Medulla oblongata (tissue), 1 donor: ENCODE results near the gene PCDHAC1.
A peak's percentile ranks its signal among the peaks of the same experiment; 100 is the strongest.
"Not testable (repeated sequence)": the region's sequence is repeated elsewhere in the genome, so short reads cannot be mapped to it uniquely, and the experiment has no call there.

Source experiments
- DNase-seq: peaks from one replicate; pipeline ENCODE4 v3.0.0-alpha.2; 2015; ENCODE audit errors: extremely low spot score

Gene PCDHAC1

GRCh38 chr5:140925806-140926442, at the start of gene PCDHAC1:
Gene PCDHAC1 (plus strand): TSS chr5:140926299. CDS start chr5:140926893, 594 bp downstream.
- no peak for DNase-seq

DNA sequence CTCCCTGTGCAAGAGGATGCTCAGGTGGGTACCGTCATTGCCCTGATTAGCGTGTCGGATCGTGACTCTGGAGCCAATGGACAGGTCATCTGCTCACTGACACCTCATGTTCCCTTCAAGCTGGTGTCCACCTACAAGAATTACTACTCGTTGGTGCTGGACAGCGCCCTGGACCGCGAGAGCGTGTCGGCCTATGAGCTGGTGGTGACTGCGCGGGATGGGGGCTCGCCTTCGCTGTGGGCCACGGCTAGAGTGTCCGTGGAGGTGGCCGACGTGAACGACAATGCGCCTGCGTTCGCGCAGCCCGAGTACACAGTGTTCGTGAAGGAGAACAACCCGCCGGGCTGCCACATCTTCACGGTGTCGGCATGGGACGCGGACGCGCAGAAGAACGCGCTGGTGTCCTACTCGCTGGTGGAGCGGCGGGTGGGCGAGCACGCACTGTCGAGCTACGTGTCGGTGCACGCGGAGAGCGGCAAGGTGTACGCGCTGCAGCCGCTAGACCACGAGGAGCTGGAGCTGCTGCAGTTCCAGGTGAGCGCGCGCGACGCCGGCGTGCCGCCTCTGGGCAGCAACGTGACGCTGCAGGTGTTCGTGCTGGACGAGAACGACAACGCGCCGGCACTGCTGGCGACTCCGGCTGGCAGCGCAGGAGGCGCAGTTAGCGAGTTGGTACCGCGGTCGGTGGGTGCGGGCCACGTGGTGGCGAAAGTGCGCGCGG, 49.4 kb upstream of the PCDHAC1 start:
- DNase-seq, result not testable (repeated sequence)

DNA sequence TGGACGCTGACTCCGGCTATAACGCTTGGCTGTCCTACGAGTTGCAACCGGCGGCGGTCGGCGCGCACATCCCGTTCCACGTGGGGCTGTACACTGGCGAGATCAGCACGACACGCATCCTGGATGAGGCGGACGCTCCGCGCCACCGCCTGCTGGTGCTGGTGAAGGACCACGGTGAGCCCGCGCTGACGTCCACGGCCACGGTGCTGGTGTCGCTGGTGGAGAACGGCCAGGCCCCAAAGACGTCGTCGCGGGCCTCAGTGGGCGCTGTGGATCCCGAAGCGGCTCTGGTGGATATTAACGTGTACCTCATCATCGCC, 48.9 kb upstream of the PCDHAC1 start:
- no peak for DNase-seq

GRCh38 chr5:140881889-140882590, 44.1 kb upstream of the PCDHAC1 start, which contains the start of gene PCDHA13:
Gene PCDHA13 (plus strand): TSS chr5:140882124. CDS start chr5:140882269, 145 bp downstream.
- DNase-seq, result peak; percentile 36

- DNase-seq, result peak; percentile 54
Measured at GRCh38 chr5:140882591-140882899, 43.6 kb upstream of the PCDHAC1 start.

DNA sequence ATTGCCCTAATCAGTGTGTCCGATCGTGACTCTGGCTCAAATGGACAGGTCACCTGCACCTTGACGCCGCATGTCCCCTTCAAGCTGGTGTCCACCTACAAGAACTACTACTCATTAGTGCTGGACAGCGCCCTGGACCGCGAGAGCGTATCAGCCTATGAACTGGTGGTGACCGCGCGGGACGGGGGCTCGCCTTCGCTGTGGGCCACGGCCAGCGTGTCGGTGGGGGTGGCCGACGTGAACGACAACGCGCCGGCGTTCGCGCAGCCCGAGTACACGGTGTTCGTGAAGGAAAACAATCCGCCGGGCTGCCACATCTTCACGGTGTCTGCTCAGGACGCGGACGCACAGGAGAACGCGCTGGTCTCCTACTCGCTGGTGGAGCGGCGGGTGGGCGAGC, 42.7 kb upstream of the PCDHAC1 start:
- DNase-seq, result no peak

DNA sequence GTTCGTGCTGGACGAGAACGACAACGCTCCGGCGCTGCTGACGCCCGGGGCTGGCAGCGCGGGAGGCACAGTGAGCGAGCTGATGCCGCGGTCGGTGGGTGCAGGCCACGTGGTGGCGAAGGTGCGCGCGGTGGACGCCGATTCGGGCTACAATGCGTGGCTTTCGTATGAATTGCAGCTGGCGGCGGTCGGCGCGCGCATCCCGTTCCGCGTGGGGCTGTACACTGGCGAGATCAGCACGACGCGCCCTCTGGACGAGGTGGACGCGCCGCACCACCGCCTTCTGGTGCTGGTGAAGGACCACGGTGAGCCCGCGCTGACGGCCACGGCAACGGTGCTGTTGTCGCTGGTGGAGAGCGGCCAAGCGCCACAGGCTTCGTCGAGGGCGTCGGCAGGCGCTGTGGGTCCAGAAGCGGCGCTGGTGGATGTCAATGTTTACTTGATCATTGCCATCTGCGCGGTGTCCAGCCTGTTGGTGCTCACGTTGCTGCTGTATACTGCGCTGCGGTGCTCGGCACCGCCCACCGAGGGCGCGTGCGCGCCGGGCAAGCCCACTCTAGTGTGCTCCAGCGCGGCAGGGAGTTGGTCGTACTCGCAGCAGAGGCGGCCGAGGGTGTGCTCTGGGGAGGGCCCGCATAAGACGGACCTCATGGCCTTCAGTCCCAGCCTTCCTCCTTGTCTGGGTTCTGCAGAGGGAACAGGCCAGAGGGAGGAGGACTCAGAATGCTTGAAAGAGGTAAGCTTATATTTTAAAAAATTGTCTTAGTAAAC, 42.0 kb upstream of the PCDHAC1 start:
- no peak for DNase-seq

DNA sequence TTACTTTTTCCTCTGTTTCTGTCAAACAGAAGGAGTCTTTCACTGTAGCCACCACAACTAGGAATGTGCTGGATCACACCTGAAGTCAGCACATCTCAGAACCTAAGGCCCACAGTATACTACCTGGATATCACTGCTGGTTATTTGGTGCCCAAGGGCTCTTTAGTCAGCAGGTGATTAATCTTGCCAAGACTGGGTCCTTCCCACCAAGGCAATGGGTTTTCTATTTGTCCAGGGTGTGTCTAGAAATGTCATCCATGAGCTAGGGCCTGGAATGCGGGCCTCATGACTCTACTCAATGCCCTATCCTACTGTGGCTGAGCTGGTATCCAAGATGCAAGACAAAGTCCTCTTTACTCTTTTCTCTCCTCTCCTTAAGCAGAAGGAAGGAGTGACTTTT, 9.8 kb upstream of the PCDHAC1 start:
- DNase-seq, result no peak

DNA sequence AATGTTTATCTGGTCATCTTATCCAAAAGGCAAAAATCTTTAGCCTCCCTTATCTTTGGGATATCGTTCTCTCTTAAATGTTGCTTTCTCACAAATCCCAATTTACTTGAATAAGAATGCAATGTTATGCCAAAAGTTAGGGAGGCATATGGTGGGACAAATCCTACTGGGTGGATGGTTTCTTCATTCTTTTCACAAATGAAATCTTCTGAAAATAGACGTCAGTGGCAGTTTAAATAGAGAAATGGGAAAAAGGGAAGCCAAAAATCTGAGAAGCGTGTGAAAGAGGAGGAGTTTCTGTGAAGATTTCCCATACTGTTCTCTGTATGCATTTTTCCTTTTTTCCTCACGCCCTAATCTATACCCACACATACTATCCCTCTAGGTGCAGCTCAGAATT, 2.5 kb upstream of the PCDHAC1 start:
- DNase-seq, result no peak

- peak; percentile 81 for DNase-seq
Measured at GRCh38 chr5:140926443-140927227, 536 bp downstream of the PCDHAC1 start.

- DNase-seq, result no peak
Measured at GRCh38 chr5:140927228-140927573, 1.1 kb downstream of the PCDHAC1 start.

- DNase-seq, result no peak
Measured at GRCh38 chr5:140934964-140935606, 9.0 kb downstream of the PCDHAC1 start.

GRCh38 chr5:140946578-140946977, 20.5 kb downstream of the PCDHAC1 start:
- DNase-seq, result no peak

DNA sequence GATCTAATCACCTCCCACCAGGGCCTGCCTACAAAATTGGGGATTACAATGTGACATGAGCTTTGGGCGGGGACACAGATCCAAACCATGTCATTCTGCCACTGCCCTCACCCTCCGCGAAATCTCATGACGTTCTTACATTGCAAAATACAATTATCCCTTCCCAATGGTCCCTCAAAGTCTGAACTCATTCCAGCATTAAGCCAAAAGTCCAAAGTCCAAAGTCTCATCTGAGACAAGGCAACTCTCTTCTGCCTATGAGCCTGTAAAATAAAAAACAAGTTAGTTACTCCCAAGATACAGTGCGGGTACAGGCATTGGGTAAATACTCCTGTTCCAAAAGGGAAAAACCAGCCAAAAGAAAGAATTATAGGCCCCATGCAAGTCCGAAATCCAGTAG, 25.5 kb downstream of the PCDHAC1 start:
- no peak for DNase-seq

- DNase-seq, result no peak
Measured at GRCh38 chr5:140953234-140953633, 27.1 kb downstream of the PCDHAC1 start.

- DNase-seq, result no peak
Measured at GRCh38 chr5:140962190-140962589, 36.1 kb downstream of the PCDHAC1 start.

- DNase-seq, result no peak
Measured at GRCh38 chr5:140964356-140964755, 38.3 kb downstream of the PCDHAC1 start.

- DNase-seq, result peak; percentile 55
Measured at GRCh38 chr5:140965905-140966292, 39.8 kb downstream of the PCDHAC1 start.

DNA sequence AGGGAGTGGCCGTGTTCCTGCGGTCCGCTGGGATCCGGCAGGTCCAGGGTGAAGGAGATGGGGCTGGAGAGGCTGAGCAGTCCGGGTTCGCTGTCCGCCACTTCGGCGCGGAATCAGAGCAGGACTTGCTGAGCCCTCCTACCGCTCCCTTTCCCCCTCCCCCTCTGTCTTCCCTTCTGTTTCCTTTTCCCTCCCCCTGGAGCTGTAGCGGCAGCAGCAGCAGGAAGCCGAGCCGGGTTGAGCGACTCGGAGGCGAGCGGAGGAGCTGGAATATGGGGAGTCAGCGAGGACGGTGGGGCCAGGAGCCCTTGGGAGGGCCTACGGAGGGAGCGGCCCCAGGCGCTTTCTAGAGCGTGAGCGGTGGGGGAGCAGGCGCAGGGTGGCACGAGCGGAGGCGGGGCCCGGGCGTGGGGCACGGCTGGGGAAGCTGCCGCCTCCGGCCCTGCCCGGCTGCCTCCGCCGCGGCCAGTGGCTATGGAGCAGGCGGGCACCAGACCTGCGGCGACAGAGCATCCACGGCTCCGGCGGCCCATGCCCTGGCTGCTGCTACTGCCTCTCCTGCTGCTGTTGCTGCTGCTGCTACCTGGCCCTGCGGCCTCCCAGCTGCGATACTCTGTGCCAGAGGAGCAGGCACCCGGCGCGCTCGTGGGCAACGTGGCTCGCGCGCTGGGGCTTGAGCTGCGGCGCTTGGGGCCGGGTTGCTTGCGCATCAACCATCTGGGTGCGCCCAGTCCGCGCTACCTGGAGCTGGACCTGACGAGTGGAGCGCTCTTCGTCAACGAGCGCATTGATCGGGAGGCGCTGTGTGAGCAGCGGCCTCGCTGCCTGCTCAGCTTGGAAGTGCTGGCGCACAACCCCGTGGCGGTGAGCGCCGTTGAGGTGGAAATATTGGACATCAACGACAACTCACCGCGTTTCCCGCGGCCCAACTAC, 40.5 kb downstream of the PCDHAC1 start, which contains the start of gene PCDHAC2:
PCDHAC2 (plus strand) TSS at position 184 of the 933 bp plus-strand sequence; CDS start at position 475, 291 bp downstream.
- DNase-seq, result peak; percentile 70
